ENCODE measurements around the gene HNRNPUL2. TPM values are rescaled to one million over a fixed set of nuclear protein-coding genes. Genes with fewer than 3 reads are reported as not detected.
A peak's percentile ranks its signal among the peaks of the same experiment; 100 is the strongest.

The HNRNPUL2 gene
- total and polyA plus RNA-seq, 9 of the 15 experiments (the other 6 are each of a cell fraction or from before 2014, with no cell fraction given): 0.89 to 44.3 (median 15.2) TPM

GRCh38 chr11:62671608-62672389 lies 55.5 kb downstream of the HNRNPUL2 start, which contains the start of the genes LBHD1 and UQCC3 (continued):
- TF ChIP-seq E4F1 (CRISPR knock-in tag; IDR thresholded peaks at IDR 0.05; ENCODE audit: borderline replicate concordance): no peak
- 0 out of 2 replicates have a peak, but pooled peaks have one; percentile 9 for TF ChIP-seq PHB (CRISPR knock-in tag; IDR thresholded peaks at IDR 0.05)
- TF ChIP-seq, protein P1, sequence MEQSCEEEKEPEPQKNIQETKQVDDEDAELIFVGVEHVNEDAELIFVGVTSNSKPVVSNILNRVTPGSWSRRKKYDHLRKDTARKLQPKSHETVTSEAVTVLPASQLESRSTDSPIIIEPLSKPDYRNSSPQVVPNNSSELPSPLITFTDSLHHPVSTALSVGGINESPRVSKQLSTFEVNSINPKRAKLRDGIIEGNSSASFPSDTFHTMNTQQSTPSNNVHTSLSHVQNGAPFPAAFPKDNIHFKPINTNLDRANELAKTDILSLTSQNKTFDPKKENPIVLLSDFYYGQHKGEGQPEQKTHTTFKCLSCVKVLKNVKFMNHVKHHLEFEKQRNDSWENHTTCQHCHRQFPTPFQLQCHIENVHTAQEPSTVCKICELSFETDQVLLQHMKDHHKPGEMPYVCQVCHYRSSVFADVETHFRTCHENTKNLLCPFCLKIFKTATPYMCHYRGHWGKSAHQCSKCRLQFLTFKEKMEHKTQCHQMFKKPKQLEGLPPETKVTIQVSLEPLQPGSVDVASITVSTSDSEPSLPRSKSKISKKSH (CRISPR knock-in tag; IDR thresholded peaks at IDR 0.05): no peak
- no peak for TF ChIP-seq TFE3 (CRISPR knock-in tag; IDR thresholded peaks at IDR 0.05)
- TF ChIP-seq ILF3 (IDR thresholded peaks at IDR 0.05; ENCODE audit: borderline replicate concordance): no peak
- TF ChIP-seq ZNF354B (CRISPR knock-in tag; IDR thresholded peaks at IDR 0.05): no peak
- no peak for TF ChIP-seq MEIS2 (IDR thresholded peaks at IDR 0.05; ENCODE audit: partially characterized antibody)
- no peak for TF ChIP-seq ATF2 (CRISPR knock-in tag; IDR thresholded peaks at IDR 0.05)
- TF ChIP-seq ZNF121 (CRISPR knock-in tag; conservative IDR thresholded peaks at IDR 0.05): no peak
- TF ChIP-seq MIER1 (IDR thresholded peaks at IDR 0.05; ENCODE audit: low read depth): no peak
- TF ChIP-seq CBFA2T2 (conservative IDR thresholded peaks at IDR 0.05): no peak
- no peak for TF ChIP-seq PREB (CRISPR knock-in tag; IDR thresholded peaks at IDR 0.05)
- TF ChIP-seq ETV1 (tag; conservative IDR thresholded peaks at IDR 0.05; ENCODE audit: low read depth): peak; percentile 47; the same call in 1 of the 2 replicates
- TF ChIP-seq, protein P2, sequence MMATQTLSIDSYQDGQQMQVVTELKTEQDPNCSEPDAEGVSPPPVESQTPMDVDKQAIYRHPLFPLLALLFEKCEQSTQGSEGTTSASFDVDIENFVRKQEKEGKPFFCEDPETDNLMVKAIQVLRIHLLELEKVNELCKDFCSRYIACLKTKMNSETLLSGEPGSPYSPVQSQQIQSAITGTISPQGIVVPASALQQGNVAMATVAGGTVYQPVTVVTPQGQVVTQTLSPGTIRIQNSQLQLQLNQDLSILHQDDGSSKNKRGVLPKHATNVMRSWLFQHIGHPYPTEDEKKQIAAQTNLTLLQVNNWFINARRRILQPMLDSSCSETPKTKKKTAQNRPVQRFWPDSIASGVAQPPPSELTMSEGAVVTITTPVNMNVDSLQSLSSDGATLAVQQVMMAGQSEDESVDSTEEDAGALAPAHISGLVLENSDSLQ (IDR thresholded peaks at IDR 0.05): no peak
- TF ChIP-seq ZNF584 (CRISPR knock-in tag; IDR thresholded peaks at IDR 0.05; ENCODE audit: low read depth): no peak
- TF ChIP-seq ZBTB26 (CRISPR knock-in tag; IDR thresholded peaks at IDR 0.05): 0 out of 2 replicates have a peak, but pooled peaks have one; percentile 3
